ENCODE data around the gene HM13. TPM values are rescaled to one million over a fixed set of nuclear protein-coding genes. Genes with fewer than 3 reads are reported as not detected.
"Not testable (repeated sequence)": the region's sequence is repeated elsewhere in the genome, so short reads cannot be mapped to it uniquely, and the experiment has no call there.

HM13 gene
- total RNA-seq, 1 experiment from 2014 or later = 103 TPM

DNA sequence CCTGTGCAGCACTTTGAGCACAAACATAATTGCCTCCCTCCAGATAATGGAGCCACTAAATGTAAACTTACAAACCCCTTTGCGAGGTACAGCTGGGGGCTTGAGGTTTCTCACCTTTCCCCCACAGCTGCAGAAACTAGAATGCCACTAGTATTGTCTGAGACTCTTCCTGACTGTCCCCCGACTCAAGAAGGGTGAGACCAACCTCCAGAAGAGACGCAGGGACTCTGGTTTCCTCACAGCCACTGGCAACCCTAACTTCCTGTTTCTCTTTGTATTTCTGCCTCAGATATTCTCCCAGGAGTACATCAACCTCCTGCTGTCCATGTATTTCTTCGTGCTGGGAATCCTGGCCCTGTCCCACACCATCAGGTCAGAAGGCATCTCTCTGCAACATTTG, 23.6 kb downstream of the HM13 start (continued):
- TF ChIP-seq, protein P1, sequence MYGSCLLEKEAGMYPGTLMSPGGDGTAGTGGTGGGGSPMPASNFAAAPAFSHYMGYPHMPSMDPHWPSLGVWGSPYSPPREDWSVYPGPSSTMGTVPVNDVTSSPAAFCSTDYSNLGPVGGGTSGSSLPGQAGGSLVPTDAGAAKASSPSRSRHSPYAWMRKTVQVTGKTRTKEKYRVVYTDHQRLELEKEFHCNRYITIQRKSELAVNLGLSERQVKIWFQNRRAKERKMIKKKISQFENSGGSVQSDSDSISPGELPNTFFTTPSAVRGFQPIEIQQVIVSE (CRISPR knock-in tag; IDR thresholded peaks at IDR 0.05; ENCODE audit: borderline replicate concordance) = no peak
- no peak for TF ChIP-seq MXD4 (CRISPR knock-in tag; IDR thresholded peaks at IDR 0.05; ENCODE audit: borderline replicate concordance)
- TF ChIP-seq ZNF416 (CRISPR knock-in tag; IDR thresholded peaks at IDR 0.05) = no peak
- no peak for TF ChIP-seq FOXP1 (CRISPR knock-in tag; IDR thresholded peaks at IDR 0.05; ENCODE audit: borderline replicate concordance)
- no peak for TF ChIP-seq GRHL2 (CRISPR knock-in tag; IDR thresholded peaks at IDR 0.05; ENCODE audit: insufficient replicate concordance, severe bottlenecking)

DNA sequence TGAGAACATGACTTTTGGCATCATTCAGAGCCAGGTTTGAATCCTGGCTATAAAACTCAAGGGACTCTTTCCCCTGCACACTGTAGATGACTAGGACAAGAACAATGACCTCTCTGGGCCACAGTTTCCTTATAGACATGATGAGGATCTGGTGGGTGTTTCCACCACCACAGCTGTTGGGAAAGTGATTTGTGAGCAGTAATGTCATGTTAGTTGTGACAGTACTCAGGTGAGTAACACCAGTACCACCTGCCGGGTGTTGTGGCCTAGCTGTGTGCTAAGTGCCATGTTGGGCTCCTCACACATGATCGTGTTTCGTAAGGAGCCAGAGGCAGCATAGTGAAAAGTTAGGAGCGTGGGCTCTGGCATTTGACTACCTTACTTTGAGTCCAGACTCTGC, 24.1 kb downstream of the HM13 start:
- no peak overlapping the region for H3K27ac Mint-ChIP-seq
- H3K9me3 Mint-ChIP-seq = no peaks in the 10 kb centered on the region
- ChIA-PET CTCF (interaction anchor here (1.2 to 2.3 kb wide), 2 partner anchors 24 to 74 kb away, joined by 3 to 5 read pairs; no protein-coding TSS in a partner anchor), POLR2A (no interaction called here)
- no peak overlapping the region for H3K4me3 Mint-ChIP-seq
- TF ChIP-seq ZNF671 (CRISPR knock-in tag; IDR thresholded peaks at IDR 0.05) (no peak), OVOL2 (CRISPR knock-in tag; IDR thresholded peaks at IDR 0.05; ENCODE audit: borderline replicate concordance) (no peak), JAZF1 (CRISPR knock-in tag; IDR thresholded peaks at IDR 0.05) (no peak)
- TF ChIP-seq, protein P2, sequence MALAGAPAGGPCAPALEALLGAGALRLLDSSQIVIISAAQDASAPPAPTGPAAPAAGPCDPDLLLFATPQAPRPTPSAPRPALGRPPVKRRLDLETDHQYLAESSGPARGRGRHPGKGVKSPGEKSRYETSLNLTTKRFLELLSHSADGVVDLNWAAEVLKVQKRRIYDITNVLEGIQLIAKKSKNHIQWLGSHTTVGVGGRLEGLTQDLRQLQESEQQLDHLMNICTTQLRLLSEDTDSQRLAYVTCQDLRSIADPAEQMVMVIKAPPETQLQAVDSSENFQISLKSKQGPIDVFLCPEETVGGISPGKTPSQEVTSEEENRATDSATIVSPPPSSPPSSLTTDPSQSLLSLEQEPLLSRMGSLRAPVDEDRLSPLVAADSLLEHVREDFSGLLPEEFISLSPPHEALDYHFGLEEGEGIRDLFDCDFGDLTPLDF (CRISPR knock-in tag; IDR thresholded peaks at IDR 0.05) = no peak
- TF ChIP-seq, protein P3, sequence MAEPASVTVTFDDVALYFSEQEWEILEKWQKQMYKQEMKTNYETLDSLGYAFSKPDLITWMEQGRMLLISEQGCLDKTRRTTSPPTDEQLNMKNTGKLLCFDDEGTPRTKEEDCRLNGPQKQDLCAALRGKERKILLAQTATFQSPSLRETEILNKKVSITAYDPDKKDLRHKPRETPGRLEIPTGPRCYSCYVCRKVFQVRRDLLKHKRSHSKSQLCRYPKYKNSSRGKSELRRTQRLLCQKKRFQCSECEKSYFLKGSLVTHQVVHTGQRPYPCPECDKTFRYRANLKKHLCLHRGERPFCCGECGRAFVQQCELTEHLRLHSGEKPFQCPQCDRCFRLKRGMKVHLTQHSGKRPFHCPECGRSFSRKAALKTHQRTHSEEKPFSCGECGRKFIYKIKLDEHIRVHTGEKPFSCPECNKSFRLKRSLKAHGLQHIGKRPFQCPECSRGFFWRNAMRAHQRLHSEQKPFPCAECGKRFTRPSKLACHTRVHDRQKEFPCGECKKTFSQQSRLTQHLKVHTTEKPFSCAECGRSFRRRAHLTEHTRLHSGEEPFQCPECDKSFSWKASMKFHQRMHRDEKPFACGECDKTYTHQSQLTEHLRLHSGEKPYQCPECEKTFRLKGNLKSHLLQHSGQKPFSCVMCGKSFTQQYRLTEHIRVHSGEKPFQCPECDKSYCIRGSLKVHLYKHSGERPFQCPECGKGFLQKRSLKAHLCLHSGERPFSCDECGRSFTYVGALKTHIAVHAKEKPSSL (CRISPR knock-in tag; conservative IDR thresholded peaks at IDR 0.05) = no peak
- no peak for DNase-seq (ENCODE audit: low spot score)
- ATAC-seq = no peak
- no peaks in the 10 kb centered on the region for H3K4me1 Mint-ChIP-seq
- no peaks in the 10 kb centered on the region for H3K27me3 Mint-ChIP-seq (ENCODE audit: low read depth)
- peaks cover 52% of the 10 kb centered on the region for H3K36me3 Mint-ChIP-seq

DNA sequence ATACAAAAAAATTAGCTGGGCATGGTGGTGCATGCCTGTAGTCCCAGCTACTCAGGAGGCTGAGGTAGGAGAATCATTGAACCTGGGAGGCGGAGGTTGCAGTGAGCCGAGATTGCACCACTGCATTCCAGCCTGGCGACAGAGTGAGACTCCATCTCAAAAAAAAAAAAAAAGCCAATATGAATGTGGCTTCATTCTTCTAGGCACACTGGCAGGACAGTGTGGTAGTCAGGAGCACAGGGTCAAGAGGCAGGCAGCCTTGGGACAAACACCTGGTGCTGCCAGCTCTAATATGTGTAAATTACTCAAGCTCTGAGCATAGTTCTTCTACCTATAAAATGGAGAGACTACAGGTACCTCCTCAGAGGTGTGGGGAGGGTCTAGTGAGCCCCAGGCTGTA, 25.4 kb downstream of the HM13 start:
- H3K4me3 Mint-ChIP-seq; POLR2A ChIA-PET; ATAC-seq; H3K27ac Mint-ChIP-seq; H3K27me3 Mint-ChIP-seq (ENCODE audit: low read depth); H3K4me1 Mint-ChIP-seq; DNase-seq (ENCODE audit: low spot score); H3K9me3 Mint-ChIP-seq: not testable (repeated sequence)
- H3K36me3 Mint-ChIP-seq = peaks cover 42% of the 10 kb centered on the region
- CTCF ChIA-PET = interaction anchor here (1.9 to 2.3 kb wide), 2 partner anchors 18 to 23 kb away, joined by 5 read pairs; no protein-coding TSS in a partner anchor

DNA sequence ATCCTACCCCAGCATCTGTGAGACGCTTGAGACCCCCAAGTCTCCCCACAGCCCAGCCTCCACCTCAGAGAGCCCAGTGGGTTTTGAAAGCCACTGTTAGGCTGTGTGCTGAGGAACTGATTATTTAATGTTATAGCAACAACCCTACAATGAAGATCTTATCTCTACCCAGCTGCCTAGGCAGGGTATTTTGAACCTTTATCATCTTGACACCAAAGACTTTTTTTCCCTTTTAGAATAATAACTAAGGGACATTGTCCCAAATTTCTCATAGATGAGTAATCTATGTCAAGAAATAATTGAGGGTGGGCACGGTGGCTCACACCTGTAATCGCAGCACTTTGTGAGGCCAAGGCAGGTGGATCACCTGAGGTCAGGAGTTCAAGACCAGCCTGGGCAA, 26.2 kb downstream of the HM13 start:
- no peaks in the 10 kb centered on the region for H3K9me3 Mint-ChIP-seq
- peaks cover 35% of the 10 kb centered on the region for H3K36me3 Mint-ChIP-seq
- no peaks in the 10 kb centered on the region for H3K27me3 Mint-ChIP-seq (ENCODE audit: low read depth)
- no peaks in the 10 kb centered on the region for H3K4me1 Mint-ChIP-seq
- ATAC-seq (no peak), DNase-seq (ENCODE audit: low spot score) (no peak)
- H3K4me3 Mint-ChIP-seq = no peak overlapping the region
- no peak overlapping the region for H3K27ac Mint-ChIP-seq
- POLR2A ChIA-PET = no interaction called here
- CTCF ChIA-PET = interaction anchor here (1.9 kb wide), 1 partner anchor 17 kb away, joined by 5 read pairs; no protein-coding TSS in a partner anchor
- TF ChIP-seq, protein P4, sequence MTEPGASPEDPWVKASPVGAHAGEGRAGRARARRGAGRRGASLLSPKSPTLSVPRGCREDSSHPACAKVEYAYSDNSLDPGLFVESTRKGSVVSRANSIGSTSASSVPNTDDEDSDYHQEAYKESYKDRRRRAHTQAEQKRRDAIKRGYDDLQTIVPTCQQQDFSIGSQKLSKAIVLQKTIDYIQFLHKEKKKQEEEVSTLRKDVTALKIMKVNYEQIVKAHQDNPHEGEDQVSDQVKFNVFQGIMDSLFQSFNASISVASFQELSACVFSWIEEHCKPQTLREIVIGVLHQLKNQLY (CRISPR knock-in tag; IDR thresholded peaks at IDR 0.05) = no peak
- no peak for TF ChIP-seq MXD4 (CRISPR knock-in tag; IDR thresholded peaks at IDR 0.05; ENCODE audit: borderline replicate concordance)
- TF ChIP-seq, protein P5, sequence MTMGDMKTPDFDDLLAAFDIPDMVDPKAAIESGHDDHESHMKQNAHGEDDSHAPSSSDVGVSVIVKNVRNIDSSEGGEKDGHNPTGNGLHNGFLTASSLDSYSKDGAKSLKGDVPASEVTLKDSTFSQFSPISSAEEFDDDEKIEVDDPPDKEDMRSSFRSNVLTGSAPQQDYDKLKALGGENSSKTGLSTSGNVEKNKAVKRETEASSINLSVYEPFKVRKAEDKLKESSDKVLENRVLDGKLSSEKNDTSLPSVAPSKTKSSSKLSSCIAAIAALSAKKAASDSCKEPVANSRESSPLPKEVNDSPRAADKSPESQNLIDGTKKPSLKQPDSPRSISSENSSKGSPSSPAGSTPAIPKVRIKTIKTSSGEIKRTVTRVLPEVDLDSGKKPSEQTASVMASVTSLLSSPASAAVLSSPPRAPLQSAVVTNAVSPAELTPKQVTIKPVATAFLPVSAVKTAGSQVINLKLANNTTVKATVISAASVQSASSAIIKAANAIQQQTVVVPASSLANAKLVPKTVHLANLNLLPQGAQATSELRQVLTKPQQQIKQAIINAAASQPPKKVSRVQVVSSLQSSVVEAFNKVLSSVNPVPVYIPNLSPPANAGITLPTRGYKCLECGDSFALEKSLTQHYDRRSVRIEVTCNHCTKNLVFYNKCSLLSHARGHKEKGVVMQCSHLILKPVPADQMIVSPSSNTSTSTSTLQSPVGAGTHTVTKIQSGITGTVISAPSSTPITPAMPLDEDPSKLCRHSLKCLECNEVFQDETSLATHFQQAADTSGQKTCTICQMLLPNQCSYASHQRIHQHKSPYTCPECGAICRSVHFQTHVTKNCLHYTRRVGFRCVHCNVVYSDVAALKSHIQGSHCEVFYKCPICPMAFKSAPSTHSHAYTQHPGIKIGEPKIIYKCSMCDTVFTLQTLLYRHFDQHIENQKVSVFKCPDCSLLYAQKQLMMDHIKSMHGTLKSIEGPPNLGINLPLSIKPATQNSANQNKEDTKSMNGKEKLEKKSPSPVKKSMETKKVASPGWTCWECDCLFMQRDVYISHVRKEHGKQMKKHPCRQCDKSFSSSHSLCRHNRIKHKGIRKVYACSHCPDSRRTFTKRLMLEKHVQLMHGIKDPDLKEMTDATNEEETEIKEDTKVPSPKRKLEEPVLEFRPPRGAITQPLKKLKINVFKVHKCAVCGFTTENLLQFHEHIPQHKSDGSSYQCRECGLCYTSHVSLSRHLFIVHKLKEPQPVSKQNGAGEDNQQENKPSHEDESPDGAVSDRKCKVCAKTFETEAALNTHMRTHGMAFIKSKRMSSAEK (CRISPR knock-in tag; IDR thresholded peaks at IDR 0.05; ENCODE audit: borderline replicate concordance) = no peak
- TF ChIP-seq, protein P6, sequence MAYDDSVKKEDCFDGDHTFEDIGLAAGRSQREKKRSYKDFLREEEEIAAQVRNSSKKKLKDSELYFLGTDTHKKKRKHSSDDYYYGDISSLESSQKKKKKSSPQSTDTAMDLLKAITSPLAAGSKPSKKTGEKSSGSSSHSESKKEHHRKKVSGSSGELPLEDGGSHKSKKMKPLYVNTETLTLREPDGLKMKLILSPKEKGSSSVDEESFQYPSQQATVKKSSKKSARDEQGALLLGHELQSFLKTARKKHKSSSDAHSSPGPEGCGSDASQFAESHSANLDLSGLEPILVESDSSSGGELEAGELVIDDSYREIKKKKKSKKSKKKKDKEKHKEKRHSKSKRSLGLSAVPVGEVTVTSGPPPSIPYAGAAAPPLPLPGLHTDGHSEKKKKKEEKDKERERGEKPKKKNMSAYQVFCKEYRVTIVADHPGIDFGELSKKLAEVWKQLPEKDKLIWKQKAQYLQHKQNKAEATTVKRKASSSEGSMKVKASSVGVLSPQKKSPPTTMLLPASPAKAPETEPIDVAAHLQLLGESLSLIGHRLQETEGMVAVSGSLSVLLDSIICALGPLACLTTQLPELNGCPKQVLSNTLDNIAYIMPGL (CRISPR knock-in tag; IDR thresholded peaks at IDR 0.05) = no peak
- TF ChIP-seq GTF2I (CRISPR knock-in tag; conservative IDR thresholded peaks at IDR 0.05) = no peak
- TF ChIP-seq, protein P7, sequence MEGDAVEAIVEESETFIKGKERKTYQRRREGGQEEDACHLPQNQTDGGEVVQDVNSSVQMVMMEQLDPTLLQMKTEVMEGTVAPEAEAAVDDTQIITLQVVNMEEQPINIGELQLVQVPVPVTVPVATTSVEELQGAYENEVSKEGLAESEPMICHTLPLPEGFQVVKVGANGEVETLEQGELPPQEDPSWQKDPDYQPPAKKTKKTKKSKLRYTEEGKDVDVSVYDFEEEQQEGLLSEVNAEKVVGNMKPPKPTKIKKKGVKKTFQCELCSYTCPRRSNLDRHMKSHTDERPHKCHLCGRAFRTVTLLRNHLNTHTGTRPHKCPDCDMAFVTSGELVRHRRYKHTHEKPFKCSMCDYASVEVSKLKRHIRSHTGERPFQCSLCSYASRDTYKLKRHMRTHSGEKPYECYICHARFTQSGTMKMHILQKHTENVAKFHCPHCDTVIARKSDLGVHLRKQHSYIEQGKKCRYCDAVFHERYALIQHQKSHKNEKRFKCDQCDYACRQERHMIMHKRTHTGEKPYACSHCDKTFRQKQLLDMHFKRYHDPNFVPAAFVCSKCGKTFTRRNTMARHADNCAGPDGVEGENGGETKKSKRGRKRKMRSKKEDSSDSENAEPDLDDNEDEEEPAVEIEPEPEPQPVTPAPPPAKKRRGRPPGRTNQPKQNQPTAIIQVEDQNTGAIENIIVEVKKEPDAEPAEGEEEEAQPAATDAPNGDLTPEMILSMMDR (IDR thresholded peaks at IDR 0.05) = no peak
- no peak for TF ChIP-seq NFATC4 (CRISPR knock-in tag; IDR thresholded peaks at IDR 0.05)

Data from WTC11 (cell line).